Adipose tissue (tissue), 3 donors: Measurements from ENCODE around the gene C1QTNF5. TPM values are rescaled to one million over a fixed set of nuclear protein-coding genes. Genes with fewer than 3 reads are reported as not detected.

ENCODE experiments used
- polyA plus RNA-seq, 3 donors: library from polyadenylated mRNA; stranded (reverse); fragments of 200-250 nt; gene quantifications; one replicate each; pipeline ENCODE4 v1.2.3, GENCODE V29; 2013
- donor health status: healthy with polysubstance abuse.
- donor health status: Bipolar disorder and iron deficiency.
- donor health status: healthy.

The C1QTNF5 gene
- polyA plus RNA-seq, 3 donors = 13.1 to 45.3 (median 26.5) TPM

Other genes with a start within 250 kb of the C1QTNF5 start
- 10 to 100 TPM; 20.0 to 28.9 (median 24.0) TPM for gene DPAGT1, start 239.0 kb downstream of the C1QTNF5 start, polyA plus RNA-seq
- gene C2CD2L, start 233.5 kb downstream of the C1QTNF5 start, polyA plus RNA-seq = 1 to 10 TPM; 3.1 to 6.7 (median 5.2) TPM
- gene HINFP, start 219.3 kb downstream of the C1QTNF5 start, polyA plus RNA-seq = 10 to 100 TPM in 1 of 3 donors, 1 to 10 TPM in 2; 9.1 to 15.4 (median 9.7) TPM
- gene ABCG4, start 191.8 kb downstream of the C1QTNF5 start, polyA plus RNA-seq = under 1 TPM; 0.01 to 0.34 (median 0.06) TPM
- gene NLRX1, start 172.2 kb downstream of the C1QTNF5 start, polyA plus RNA-seq = 10 to 100 TPM in 2 of 3 donors, 1 to 10 TPM in 1; 7.1 to 15.4 (median 10.3) TPM
- under 1 TPM; 0.17 to 0.27 (median 0.22) TPM for gene NHERF4, start 155.4 kb downstream of the C1QTNF5 start, polyA plus RNA-seq
- gene CBL, start 134.5 kb downstream of the C1QTNF5 start, polyA plus RNA-seq = 1 to 10 TPM; 1.7 to 7.3 (median 5.8) TPM
- 100 to 1,000 TPM in 2 of 3 donors, 10 to 100 TPM in 1; 45.3 to 517 (median 120) TPM for gene MCAM, start 23.8 kb downstream of the C1QTNF5 start, polyA plus RNA-seq
- gene RNF26, start 6.4 kb downstream of the C1QTNF5 start, polyA plus RNA-seq = 10 to 100 TPM in 2 of 3 donors, 1 to 10 TPM in 1; 8.8 to 16.3 (median 11.1) TPM
- gene MFRP, start 5.8 kb upstream of the C1QTNF5 start, polyA plus RNA-seq = under 1 TPM in 2 of 3 donors, not detected in 1; 0.03 to 0.11 TPM
- 1 to 10 TPM; 1.6 to 8.8 (median 3.0) TPM for gene USP2, start 40.8 kb upstream of the C1QTNF5 start, polyA plus RNA-seq
- 10 to 100 TPM in 2 of 3 donors, 1 to 10 TPM in 1; 6.5 to 90.1 (median 46.9) TPM for gene THY1, start 82.3 kb upstream of the C1QTNF5 start, polyA plus RNA-seq